Measurements from ENCODE around the gene SPECC1. TPM values are rescaled to one million over a fixed set of nuclear protein-coding genes. Genes with fewer than 3 reads are reported as not detected.

Gene SPECC1
- total and polyA plus RNA-seq, 10 of the 15 experiments (the other 5 are each of a cell fraction or from before 2014, with no cell fraction given) = 6.4 to 40.6 (median 23.9) TPM

DNA sequence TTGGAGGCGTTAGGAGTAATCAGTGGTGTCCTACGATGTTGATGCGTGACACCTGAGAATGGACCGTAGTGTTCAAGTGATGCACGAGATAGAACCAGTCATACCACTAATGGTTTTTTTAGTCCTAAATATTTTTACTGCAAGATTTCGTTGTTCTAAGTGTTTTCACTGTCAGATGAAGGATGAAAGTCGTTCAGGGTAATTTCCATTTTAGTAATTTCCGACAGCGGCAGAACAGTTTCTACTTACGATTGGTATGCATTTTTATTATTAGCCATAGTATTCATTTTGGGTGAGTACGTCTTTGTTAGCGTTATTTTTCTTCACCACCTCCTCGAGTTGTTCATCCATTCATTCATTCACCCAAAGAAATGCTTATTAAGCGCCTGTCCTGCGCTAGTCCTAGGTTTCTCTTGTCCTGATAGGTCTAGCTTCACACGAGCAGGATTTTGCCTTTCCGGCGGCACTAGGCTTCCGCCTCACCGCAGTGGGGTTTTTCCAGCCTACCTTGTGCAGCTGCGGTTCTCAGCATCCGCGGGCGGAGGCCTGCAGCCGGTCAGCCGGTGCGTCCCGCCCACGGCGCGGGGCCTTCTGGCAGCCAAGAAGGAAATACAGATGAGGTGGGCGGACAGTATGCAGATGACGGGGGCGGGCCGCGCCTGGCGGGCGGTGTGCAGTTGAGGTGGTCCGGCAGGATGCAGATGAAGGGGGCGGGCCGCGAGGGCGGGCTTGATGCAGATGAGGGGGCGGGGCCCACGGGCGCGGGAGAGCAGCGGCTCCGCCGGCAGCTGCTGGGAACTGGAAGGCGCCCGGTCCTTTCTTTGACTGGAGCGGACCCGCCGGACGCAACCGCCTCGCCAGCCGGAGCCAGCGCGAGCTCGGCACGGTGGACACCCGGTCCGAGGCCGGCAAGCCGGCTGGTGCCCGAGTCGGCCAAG, 146.4 kb downstream of the SPECC1 start (continued):
- peak; percentile 73 to 85 for TF ChIP-seq BHLHE40 (IDR thresholded peaks at IDR 0.05; ENCODE audit: borderline replicate concordance in 1 of 2, low read depth in 2 of 2, low read length in 1 of 2)
- TF ChIP-seq, protein P1, sequence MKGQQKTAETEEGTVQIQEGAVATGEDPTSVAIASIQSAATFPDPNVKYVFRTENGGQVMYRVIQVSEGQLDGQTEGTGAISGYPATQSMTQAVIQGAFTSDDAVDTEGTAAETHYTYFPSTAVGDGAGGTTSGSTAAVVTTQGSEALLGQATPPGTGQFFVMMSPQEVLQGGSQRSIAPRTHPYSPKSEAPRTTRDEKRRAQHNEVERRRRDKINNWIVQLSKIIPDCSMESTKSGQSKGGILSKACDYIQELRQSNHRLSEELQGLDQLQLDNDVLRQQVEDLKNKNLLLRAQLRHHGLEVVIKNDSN (IDR thresholded peaks at IDR 0.05; ENCODE audit: borderline replicate concordance, extremely low read length, insufficient read depth, low read depth, low read length) = no peak
- TF ChIP-seq NFIC (IDR thresholded peaks at IDR 0.05; ENCODE audit: low read depth, low read length) = peak; percentile 68; the same call in 1 of the 2 replicates
- TF ChIP-seq ATF7 (IDR thresholded peaks at IDR 0.05; ENCODE audit: low read depth) = 0 out of 2 replicates have a peak, but pooled peaks have one; percentile 10
- TF ChIP-seq IKZF1 (conservative IDR thresholded peaks at IDR 0.05) = peak; percentile 84
- no peak; the same call in 1 of the 2 replicates for TF ChIP-seq ZNF207 (IDR thresholded peaks at IDR 0.05; ENCODE audit: borderline replicate concordance)
- peak; percentile 36; the same call in 1 of the 2 replicates for TF ChIP-seq RB1 (IDR thresholded peaks at IDR 0.05; ENCODE audit: borderline replicate concordance)
- peak; percentile 49 for TF ChIP-seq SP1 (IDR thresholded peaks at IDR 0.05; ENCODE audit: low read depth, low read length)
- no peak for TF ChIP-seq CHD2 (IDR thresholded peaks at IDR 0.05; ENCODE audit: borderline replicate concordance, low read depth, low read length)
- peak; percentile 93 for TF ChIP-seq ZNF24 (IDR thresholded peaks at IDR 0.05)
- TF ChIP-seq, protein P2, sequence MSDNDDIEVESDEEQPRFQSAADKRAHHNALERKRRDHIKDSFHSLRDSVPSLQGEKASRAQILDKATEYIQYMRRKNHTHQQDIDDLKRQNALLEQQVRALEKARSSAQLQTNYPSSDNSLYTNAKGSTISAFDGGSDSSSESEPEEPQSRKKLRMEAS (IDR thresholded peaks at IDR 0.05; ENCODE audit: low read depth, low read length) = no peak
- peak; percentile 71 for TF ChIP-seq JUNB (IDR thresholded peaks at IDR 0.05)
- TF ChIP-seq NR2C2 (IDR thresholded peaks at IDR 0.05; ENCODE audit: borderline replicate concordance, control insufficient read depth, insufficient read length, low read depth) = no peak
- TF ChIP-seq, protein P3, sequence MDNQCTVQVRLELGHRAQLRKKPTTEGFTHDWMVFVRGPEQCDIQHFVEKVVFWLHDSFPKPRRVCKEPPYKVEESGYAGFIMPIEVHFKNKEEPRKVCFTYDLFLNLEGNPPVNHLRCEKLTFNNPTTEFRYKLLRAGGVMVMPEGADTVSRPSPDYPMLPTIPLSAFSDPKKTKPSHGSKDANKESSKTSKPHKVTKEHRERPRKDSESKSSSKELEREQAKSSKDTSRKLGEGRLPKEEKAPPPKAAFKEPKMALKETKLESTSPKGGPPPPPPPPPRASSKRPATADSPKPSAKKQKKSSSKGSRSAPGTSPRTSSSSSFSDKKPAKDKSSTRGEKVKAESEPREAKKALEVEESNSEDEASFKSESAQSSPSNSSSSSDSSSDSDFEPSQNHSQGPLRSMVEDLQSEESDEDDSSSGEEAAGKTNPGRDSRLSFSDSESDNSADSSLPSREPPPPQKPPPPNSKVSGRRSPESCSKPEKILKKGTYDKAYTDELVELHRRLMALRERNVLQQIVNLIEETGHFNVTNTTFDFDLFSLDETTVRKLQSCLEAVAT (IDR thresholded peaks at IDR 0.05) = peak; percentile 35; the same call in 1 of the 2 replicates
- TF ChIP-seq IKZF2 (IDR thresholded peaks at IDR 0.05) = peak; percentile 76 to 79
- TF ChIP-seq MXI1 (IDR thresholded peaks at IDR 0.05; ENCODE audit: low read depth, low read length) = 0 out of 2 replicates have a peak, but pooled peaks have one; percentile 26
- 0 out of 2 replicates have a peak, but pooled peaks have one; percentile 27 for TF ChIP-seq YY1 (IDR thresholded peaks at IDR 0.05; ENCODE audit: low read depth, low read length)
- peak; percentile 69; the same call in 1 of the 2 replicates for TF ChIP-seq CBFB (IDR thresholded peaks at IDR 0.05; ENCODE audit: low read depth)
- TF ChIP-seq, protein P4, sequence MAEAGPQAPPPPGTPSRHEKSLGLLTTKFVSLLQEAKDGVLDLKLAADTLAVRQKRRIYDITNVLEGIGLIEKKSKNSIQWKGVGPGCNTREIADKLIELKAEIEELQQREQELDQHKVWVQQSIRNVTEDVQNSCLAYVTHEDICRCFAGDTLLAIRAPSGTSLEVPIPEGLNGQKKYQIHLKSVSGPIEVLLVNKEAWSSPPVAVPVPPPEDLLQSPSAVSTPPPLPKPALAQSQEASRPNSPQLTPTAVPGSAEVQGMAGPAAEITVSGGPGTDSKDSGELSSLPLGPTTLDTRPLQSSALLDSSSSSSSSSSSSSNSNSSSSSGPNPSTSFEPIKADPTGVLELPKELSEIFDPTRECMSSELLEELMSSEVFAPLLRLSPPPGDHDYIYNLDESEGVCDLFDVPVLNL (IDR thresholded peaks at IDR 0.05; ENCODE audit: low read depth, low read length) = peak; percentile 49; the same call in 1 of the 2 replicates
- TF ChIP-seq, protein P5, sequence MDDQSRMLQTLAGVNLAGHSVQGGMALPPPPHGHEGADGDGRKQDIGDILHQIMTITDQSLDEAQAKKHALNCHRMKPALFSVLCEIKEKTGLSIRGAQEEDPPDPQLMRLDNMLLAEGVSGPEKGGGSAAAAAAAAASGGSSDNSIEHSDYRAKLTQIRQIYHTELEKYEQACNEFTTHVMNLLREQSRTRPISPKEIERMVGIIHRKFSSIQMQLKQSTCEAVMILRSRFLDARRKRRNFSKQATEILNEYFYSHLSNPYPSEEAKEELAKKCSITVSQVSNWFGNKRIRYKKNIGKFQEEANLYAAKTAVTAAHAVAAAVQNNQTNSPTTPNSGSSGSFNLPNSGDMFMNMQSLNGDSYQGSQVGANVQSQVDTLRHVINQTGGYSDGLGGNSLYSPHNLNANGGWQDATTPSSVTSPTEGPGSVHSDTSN (IDR thresholded peaks at IDR 0.05; ENCODE audit: insufficient replicate concordance, low read depth, low read length) = peak; percentile 26
- TF ChIP-seq ZZZ3 (IDR thresholded peaks at IDR 0.05; ENCODE audit: control insufficient read depth, insufficient read length, low read depth) = no peak
- TF ChIP-seq TCF12 (IDR thresholded peaks at IDR 0.05; ENCODE audit: low read depth, low read length) = peak; percentile 87
- peak in 1 of 2 experiments; percentile 65; a peak in 1 of 4 replicates for TF ChIP-seq ETV6 (conservative IDR thresholded peaks at IDR 0.05 in 1 of 2, IDR thresholded peaks at IDR 0.05 in 1 of 2; ENCODE audit: borderline replicate concordance in 1 of 2, low read depth in 1 of 2)
- TF ChIP-seq RELA (IDR thresholded peaks at IDR 0.05; ENCODE audit: borderline replicate concordance, partially characterized antibody) = peak; percentile 80
